PC-9 (cell line): ENCODE results near the gene TAF3. TPM values are rescaled to one million over a fixed set of nuclear protein-coding genes. Genes with fewer than 3 reads are reported as not detected.
A peak's percentile ranks its signal among the peaks of the same experiment; 100 is the strongest.

ENCODE experiments used
- BruUV-seq: library from RNA; stranded (reverse); fragments of 400-500 nt; replicated peaks from 2 replicates; lab custom pipeline; 2021; lab: Mats Ljungman, UMichigan
- CTCF ChIA-PET: fragments of 300-600 bp; sonication (Branson Sonifier 250); formaldehyde crosslinking; loops from one replicate; lab custom pipeline; 2022; ENCODE audit warnings: antibody characterized with exemption; lab: Charles Lee
- POLR2A ChIA-PET: fragments of 300-600 bp; sonication (Branson Sonifier 250); formaldehyde crosslinking; loops from one replicate; lab custom pipeline; 2022; ENCODE audit warnings: antibody characterized with exemption; ENCODE audit not compliant: unreplicated experiment; lab: Charles Lee
- DNase-seq, 2 experiments: peaks; one replicate each; pipeline versions ENCODE4 v3.0.0 to v3.0.0-alpha.2; 2015 to 2022; ENCODE audit warnings: mixed read lengths in 1 of 2
- H2AFZ ChIP-seq: fragments of 200-600 bp; sonication (generic); 2 replicates; pipeline ENCODE4 v1.8.1; 2017; ENCODE audit warnings: antibody characterized with exemption
- H3F3A ChIP-seq: fragments of 200-600 bp; sonication (generic); 2 replicates; pipeline ENCODE4 v1.8.1; 2017; ENCODE audit warnings: antibody characterized with exemption, mild to moderate bottlenecking, low read depth; ENCODE audit not compliant: insufficient read depth
- H3K27ac ChIP-seq: fragments of 200-600 bp; sonication (generic); 2 replicates; pipeline ENCODE4 v1.6.1; 2016; ENCODE audit warnings: mixed run types
- H3K27me3 ChIP-seq: fragments of 200-600 bp; sonication (generic); 2 replicates; pipeline ENCODE4 v1.6.1; 2016; ENCODE audit warnings: low read depth, mixed run types; ENCODE audit not compliant: insufficient read depth
- H3K36me3 ChIP-seq: fragments of 200-600 bp; sonication (generic); 2 replicates; pipeline ENCODE4 v1.6.1; 2016; ENCODE audit warnings: low read depth, mixed run types
- H3K4me1 ChIP-seq: fragments of 200-600 bp; sonication (generic); replicated peaks from 2 replicates; pipeline ENCODE4 v1.6.1; 2016; ENCODE audit warnings: mixed run types; ENCODE audit not compliant: insufficient read depth
- H3K4me2 ChIP-seq: fragments of 200-600 bp; sonication (generic); 2 replicates; pipeline ENCODE4 v1.6.1; 2017; ENCODE audit warnings: mixed run types
- H3K4me3 ChIP-seq: fragments of 200-600 bp; sonication (generic); 2 replicates; pipeline ENCODE4 v1.6.1; 2016; ENCODE audit warnings: mixed run types
- H3K79me2 ChIP-seq: fragments of 200-600 bp; sonication (generic); 2 replicates; pipeline ENCODE4 v1.6.1; 2017; ENCODE audit warnings: low read depth, mixed run types
- H3K9me2 ChIP-seq: fragments of 200-600 bp; sonication (generic); 2 replicates; pipeline ENCODE4 v1.8.1; 2017; ENCODE audit warnings: mild to moderate bottlenecking; ENCODE audit not compliant: insufficient read depth
- H3K9me3 ChIP-seq: fragments of 200-600 bp; sonication (generic); 2 replicates; pipeline ENCODE4 v1.8.1; 2016; ENCODE audit warnings: low read depth; ENCODE audit not compliant: insufficient read depth
- H4K20me1 ChIP-seq: fragments of 200-600 bp; sonication (generic); 2 replicates; pipeline ENCODE4 v1.8.1; 2017; ENCODE audit not compliant: insufficient read depth
- EZH2 ChIP-seq: fragments of 200-600 bp; sonication (generic); IDR thresholded peaks from 2 replicates; pipeline ENCODE4 v1.8.0; 2017; ENCODE audit warnings: antibody characterized with exemption, low read depth
- intact Hi-C: fragments of 100-400 bp; cut with micrococcal nuclease; formaldehyde crosslinking; loops from one replicate; pipeline ENCODE4 v1.10.0; 2022; ENCODE audit not compliant: unreplicated experiment
- total RNA-seq: library from RNA; stranded (reverse); gene quantifications from 2 replicates; pipeline ENCODE4 v1.2.3, GENCODE V29; 2021
- TF ChIP-seq, protein P1 (sequence below): fragments of 200-600 bp; sonication (generic); conservative IDR thresholded peaks from 2 replicates; pipeline ENCODE4 v1.6.1; 2017; ENCODE audit warnings: mixed run types, antibody characterized with exemption, mild to moderate bottlenecking, moderate library complexity

TAF3 gene
- total RNA-seq, 1 experiment from 2014 or later: 7.7 TPM

DNA sequence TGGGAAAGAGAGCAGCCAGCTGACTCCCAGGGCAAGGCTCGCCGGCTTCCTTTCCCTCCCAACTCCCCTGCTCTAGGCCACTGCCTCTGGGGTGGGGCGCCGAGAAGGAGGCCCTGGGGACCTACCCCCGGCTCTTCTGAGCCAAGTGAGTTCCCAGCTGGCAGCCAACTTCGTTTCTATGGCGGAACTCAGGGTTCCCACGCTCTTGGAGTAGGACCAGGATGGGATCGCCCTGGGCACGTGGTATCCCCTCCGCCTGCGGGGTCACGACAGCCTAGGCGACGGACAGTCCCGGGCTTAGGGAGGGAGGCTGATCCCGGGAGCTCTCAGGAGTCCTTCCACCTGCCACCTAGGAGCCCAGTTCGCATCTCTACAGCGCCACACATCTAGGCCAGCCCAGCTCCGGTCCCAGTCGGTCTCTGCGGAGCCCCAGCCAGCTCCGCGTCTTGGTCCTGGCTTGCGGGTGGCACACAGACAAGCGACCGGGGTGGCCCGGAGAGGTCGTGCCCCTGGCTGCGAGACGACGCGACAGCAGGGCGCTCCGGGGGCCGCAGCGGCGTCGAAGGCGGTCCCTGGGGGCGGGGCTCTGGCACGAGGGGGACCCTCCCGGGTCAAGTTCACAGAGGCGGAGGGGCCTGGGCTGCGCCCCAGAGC, 215.6 kb downstream of the TAF3 start:
- CTCF ChIA-PET: no interaction called here
- no peaks in the 10 kb centered on the region for H3K36me3 ChIP-seq
- H3K9me3 ChIP-seq: no peaks in the 10 kb centered on the region
- no peaks in the 10 kb centered on the region for H3K9me2 ChIP-seq
- TF ChIP-seq, protein P1, sequence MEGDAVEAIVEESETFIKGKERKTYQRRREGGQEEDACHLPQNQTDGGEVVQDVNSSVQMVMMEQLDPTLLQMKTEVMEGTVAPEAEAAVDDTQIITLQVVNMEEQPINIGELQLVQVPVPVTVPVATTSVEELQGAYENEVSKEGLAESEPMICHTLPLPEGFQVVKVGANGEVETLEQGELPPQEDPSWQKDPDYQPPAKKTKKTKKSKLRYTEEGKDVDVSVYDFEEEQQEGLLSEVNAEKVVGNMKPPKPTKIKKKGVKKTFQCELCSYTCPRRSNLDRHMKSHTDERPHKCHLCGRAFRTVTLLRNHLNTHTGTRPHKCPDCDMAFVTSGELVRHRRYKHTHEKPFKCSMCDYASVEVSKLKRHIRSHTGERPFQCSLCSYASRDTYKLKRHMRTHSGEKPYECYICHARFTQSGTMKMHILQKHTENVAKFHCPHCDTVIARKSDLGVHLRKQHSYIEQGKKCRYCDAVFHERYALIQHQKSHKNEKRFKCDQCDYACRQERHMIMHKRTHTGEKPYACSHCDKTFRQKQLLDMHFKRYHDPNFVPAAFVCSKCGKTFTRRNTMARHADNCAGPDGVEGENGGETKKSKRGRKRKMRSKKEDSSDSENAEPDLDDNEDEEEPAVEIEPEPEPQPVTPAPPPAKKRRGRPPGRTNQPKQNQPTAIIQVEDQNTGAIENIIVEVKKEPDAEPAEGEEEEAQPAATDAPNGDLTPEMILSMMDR: no peak
- TF ChIP-seq EZH2: no peak
- POLR2A ChIA-PET: no interaction called here
- intact Hi-C loops: no loop called here
- no peak for DNase-seq
- no peak overlapping the region for H3K4me2 ChIP-seq
- no peak overlapping the region for H2AFZ ChIP-seq
- no TSS peak for BruUV-seq
- no peak overlapping the region for H3K27ac ChIP-seq
- H4K20me1 ChIP-seq: no peaks in the 10 kb centered on the region
- H3K4me3 ChIP-seq: no peak overlapping the region
- no peaks in the 10 kb centered on the region for H3F3A ChIP-seq
- no peaks in the 10 kb centered on the region for H3K4me1 ChIP-seq
- H3K27me3 ChIP-seq: no peaks in the 10 kb centered on the region
- H3K79me2 ChIP-seq: no peaks in the 10 kb centered on the region

DNA sequence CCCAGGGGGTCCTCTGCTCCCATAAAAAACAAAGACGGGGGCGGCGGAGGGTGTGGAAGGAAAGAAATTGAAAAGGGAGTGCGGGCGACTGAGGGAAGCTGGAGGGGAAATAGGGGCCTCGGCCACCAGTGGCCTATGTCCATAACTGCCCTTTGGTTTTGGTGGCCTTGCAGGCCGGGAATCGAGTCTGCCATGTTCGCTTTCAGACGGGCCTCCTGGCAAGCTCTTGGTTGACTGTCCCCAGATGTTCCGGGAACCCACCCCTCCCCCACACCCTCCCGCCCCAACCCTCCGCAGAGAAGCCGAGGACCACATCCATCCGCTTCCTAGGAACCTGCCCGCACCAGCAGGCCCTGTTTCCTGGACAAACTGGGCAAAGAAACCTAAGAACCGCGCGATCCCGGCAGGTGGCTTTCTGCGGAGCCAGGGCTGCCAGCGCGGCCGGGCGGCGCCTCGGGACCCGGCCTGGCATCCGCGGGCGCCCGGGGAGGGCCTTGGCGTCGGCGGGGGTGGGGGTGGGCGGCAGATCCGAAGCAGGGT, 216.2 kb downstream of the TAF3 start:
- Histone ChIP-seq H3F3A (no peaks in the 10 kb centered on the region), H3K27me3 (no peaks in the 10 kb centered on the region), H3K4me1 (no peaks in the 10 kb centered on the region), H3K36me3 (no peaks in the 10 kb centered on the region), H3K79me2 (no peaks in the 10 kb centered on the region), H3K27ac (no peak overlapping the region), H3K9me2 (no peaks in the 10 kb centered on the region), H2AFZ (no peak overlapping the region), H3K4me3 (no peak overlapping the region), H3K9me3 (no peaks in the 10 kb centered on the region), H3K4me2 (peak overlapping the region; percentile 16; the same call in 1 of the 2 replicates), H4K20me1 (no peaks in the 10 kb centered on the region)
- ChIA-PET CTCF (no interaction called here), POLR2A (no interaction called here)
- no peak for DNase-seq
- intact Hi-C loops: no loop called here
- no TSS peak for BruUV-seq
- TF ChIP-seq, protein P1: no peak
- TF ChIP-seq EZH2: no peak

DNA sequence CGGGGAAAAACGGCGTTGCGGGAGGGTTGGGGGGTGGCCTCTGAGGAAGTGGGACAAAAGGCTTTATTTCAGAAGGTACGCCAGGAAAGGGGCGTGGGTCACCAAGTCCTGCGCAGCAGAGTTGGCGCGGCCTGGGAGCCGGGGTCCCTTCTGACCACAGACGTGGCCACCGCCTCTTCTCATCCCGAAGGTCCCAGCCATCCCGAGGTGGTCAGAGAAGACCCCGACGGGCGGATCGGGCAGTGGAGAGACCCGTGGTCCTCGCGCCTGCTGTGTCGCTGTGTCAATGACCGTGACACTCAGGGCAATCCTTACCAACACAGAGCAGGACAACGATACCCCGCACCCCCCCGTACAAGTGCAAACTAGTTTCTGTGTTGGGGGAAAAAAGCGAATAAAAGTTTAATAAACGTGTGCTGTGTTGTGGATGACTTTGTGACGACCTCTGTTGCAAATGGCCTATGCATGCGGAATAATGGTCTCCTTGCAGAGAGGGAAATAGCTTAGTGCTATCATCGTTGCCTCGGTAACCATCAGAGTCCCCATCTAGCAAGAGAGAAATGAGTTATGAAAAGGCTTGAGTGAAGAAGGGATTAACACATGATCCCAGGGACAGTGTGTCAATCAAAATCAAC, 216.8 kb downstream of the TAF3 start:
- H3K4me1 ChIP-seq: no peaks in the 10 kb centered on the region
- H3K4me2 ChIP-seq: peak overlapping the region; percentile 16; the same call in 1 of the 2 replicates
- no peaks in the 10 kb centered on the region for H3K79me2 ChIP-seq
- no peaks in the 10 kb centered on the region for H4K20me1 ChIP-seq
- no peaks in the 10 kb centered on the region for H3K36me3 ChIP-seq
- H2AFZ ChIP-seq: no peak overlapping the region
- no TSS peak for BruUV-seq
- H3K27me3 ChIP-seq: no peaks in the 10 kb centered on the region
- TF ChIP-seq, protein P1: no peak
- TF ChIP-seq EZH2: no peak
- H3F3A ChIP-seq: no peaks in the 10 kb centered on the region
- DNase-seq: peak in 1 of 2 experiments; percentile 60
- ChIA-PET CTCF (no interaction called here), POLR2A (no interaction called here)
- no peaks in the 10 kb centered on the region for H3K9me2 ChIP-seq
- intact Hi-C loops: no loop called here
- H3K4me3 ChIP-seq: no peak overlapping the region
- H3K9me3 ChIP-seq: no peaks in the 10 kb centered on the region
- H3K27ac ChIP-seq: no peak overlapping the region
